GM19043 (cell line): ENCODE results near the gene ZNF213.

Experiments
- ATAC-seq: cut with Tn5 transposase; IDR thresholded peaks from one replicate; pipeline ENCODE4 v1.9.1; 2021; ENCODE audit warnings: low read depth; ENCODE audit not compliant: unreplicated experiment

ZNF213 gene, protein sequence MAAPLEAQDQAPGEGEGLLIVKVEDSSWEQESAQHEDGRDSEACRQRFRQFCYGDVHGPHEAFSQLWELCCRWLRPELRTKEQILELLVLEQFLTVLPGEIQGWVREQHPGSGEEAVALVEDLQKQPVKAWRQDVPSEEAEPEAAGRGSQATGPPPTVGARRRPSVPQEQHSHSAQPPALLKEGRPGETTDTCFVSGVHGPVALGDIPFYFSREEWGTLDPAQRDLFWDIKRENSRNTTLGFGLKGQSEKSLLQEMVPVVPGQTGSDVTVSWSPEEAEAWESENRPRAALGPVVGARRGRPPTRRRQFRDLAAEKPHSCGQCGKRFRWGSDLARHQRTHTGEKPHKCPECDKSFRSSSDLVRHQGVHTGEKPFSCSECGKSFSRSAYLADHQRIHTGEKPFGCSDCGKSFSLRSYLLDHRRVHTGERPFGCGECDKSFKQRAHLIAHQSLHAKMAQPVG

GRCh38 chr16:3134338-3135125 is at the start of gene ZNF213:
Gene ZNF213 (plus strand): TSS chr16:3135029. CDS start chr16:3137281, 2,252 bp downstream.
- ATAC-seq = peak; percentile 86

DNA sequence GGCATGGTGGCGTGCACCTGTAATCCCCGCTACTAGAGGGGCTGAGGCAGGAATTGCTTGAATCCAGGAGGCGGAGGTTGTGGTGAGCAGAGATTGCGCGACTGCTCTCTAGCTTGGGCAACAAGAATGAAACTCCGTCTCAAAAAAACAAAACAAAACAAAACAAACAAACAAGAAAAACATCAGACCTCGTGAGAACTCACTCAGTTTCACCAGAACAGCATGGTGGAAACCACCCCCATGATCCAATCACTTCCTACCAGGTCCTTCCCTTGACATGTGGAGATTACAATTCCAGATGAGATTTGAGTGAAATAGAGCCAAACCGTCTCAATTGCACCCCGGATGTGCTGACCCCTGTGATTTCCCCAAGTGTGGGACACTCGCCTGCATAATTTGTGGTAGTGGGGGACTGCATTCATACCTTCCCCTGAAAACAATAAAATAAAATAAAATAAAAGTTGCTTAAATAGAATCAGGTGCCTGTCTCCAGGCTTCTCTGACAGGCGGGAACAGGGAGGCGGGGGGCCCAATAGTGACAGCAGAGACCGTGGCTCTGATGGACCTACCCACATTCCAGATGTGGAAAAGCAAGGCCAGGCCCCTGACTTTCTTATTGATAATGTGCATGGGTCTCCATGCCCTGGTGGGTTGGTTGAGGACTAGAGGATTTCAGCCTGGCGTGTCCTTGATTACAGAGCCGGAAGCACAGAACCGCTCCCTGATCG is 48.8 kb upstream of the ZNF213 start:
- ATAC-seq = no peak

GRCh38 chr16:3086596-3087242 is 48.1 kb upstream of the ZNF213 start:
- no peak for ATAC-seq

GRCh38 chr16:3087243-3088235 is 47.3 kb upstream of the ZNF213 start:
- no peak for ATAC-seq

- ATAC-seq = no peak
Measured at GRCh38 chr16:3088450-3088849, 46.4 kb upstream of the ZNF213 start.

DNA sequence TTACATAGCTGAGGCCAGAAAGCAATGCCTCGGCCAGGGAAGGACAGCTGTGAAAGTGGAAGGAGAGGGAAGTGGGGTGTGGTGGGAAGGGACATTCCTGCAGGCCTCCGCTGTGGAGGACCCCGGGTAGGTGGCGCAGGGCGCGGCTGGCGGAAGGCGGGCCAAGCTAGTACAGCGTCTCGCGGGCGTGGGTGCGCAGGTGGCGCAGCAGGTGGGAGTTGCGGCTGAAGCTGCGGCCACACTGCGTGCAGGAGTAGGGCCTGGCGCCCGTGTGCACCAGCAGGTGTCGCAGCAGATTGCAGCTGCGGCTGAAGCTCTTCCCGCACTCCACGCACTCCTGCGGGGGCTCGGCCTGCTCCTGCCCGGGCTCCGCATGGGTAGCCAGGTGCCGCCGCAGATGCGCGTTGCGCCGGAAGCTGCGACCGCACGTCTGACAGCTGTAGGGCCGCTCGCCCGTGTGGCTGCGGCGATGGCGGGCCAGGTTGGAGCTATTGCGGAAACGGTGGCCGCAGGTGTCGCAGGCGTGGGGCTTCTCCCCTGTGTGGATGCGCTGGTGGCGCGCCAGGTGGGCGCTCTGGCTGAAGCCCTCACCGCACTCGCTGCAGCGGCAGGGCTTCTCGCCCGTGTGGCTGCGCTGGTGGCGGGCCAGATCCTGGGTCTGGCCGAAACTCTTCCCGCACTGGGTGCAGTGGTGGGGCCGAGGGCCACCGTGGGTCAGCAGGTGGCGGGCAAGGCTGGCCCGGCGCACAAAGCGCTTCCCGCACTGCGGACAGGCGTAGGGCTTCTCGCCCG is 45.7 kb upstream of the ZNF213 start:
- no peak for ATAC-seq

DNA sequence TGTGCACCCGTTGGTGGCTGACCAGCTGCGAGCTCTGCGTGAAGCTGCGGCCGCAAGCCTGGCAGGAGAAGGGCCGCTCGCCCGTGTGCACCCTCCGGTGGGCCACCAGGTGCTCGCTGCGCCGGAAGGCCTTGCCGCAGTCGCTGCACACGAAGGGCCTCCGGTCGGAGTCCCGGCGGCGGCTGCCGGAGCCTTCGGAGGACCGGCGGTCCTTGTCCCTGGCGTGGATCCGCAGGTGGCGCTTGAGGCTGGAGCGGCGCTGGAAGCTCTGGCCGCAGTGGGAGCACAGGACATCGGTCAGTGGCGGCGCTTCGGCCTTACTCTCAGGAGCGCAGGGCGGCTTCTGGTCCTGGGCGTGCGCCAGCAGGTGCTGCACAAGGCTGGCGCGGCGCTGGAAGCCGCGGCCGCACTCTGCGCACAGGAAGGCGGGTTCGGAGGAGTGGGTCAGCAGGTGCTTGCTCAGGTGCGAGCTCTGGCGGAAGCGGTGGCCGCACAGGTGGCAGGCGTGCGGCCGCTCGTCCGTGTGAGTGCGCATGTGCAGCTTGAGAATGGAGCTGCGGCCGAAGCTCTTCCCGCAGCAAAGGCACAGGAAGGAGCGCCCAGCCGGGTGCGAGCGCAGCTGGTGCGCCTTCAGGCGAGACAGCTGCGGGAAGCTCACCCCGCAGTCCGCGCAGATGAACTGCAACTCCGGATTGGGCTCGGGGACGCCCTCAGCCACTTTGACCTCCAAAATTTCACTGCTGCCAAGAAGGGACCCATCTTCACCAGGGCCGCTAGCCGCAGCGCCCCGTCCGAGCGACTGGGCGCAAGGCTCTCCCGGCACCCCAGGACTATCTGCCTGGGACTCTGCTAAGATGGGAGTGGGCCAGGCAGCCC is 44.9 kb upstream of the ZNF213 start:
- no peak for ATAC-seq

GRCh38 chr16:3091551-3091950 is 43.3 kb upstream of the ZNF213 start:
- ATAC-seq = no peak

- ATAC-seq = no peak
Measured at GRCh38 chr16:3092501-3092941, 42.3 kb upstream of the ZNF213 start.

- no peak for ATAC-seq
Measured at GRCh38 chr16:3094289-3095027, 40.4 kb upstream of the ZNF213 start.

DNA sequence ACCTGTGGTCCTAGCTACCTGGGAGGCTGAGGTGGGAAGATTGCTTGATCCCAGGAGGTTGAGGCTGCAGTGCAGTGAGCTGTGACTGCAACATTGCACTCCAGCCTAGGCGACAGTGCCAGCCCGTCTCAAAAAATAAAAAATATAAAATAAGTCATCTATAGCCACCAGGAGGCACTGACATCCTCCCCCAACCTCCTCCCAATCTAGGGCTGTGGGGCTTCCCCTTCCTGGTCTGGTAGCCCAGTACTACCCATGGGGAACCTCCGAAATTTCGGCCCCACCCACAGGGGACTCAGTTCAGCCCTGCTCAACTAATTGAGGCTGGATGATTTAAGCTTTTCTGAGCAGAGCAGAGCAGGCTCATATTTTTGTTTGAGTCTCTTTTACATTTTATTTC is 39.0 kb upstream of the ZNF213 start:
- peak; percentile 82 for ATAC-seq

DNA sequence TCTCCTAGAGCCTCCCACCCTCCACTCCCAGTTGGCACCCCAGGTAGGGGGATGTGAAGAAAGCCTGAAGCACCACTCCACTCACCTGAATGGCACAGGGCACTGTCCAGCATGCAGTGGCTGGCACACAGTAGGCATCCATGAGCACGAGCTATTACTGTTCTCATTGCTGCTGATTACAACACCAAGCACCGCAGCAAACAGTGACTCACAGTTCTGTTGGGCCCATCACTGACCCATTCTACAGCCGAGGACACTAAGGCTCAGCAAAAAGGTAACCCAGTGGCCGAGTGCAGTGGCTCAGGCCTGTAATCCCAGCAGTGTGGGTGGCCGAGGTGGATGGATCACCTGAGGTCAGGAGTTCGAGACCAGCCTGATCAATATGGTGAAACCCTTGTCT is 38.5 kb upstream of the ZNF213 start:
- ATAC-seq = no peak

- no peak for ATAC-seq
Measured at GRCh38 chr16:3097266-3097665, 37.6 kb upstream of the ZNF213 start.

DNA sequence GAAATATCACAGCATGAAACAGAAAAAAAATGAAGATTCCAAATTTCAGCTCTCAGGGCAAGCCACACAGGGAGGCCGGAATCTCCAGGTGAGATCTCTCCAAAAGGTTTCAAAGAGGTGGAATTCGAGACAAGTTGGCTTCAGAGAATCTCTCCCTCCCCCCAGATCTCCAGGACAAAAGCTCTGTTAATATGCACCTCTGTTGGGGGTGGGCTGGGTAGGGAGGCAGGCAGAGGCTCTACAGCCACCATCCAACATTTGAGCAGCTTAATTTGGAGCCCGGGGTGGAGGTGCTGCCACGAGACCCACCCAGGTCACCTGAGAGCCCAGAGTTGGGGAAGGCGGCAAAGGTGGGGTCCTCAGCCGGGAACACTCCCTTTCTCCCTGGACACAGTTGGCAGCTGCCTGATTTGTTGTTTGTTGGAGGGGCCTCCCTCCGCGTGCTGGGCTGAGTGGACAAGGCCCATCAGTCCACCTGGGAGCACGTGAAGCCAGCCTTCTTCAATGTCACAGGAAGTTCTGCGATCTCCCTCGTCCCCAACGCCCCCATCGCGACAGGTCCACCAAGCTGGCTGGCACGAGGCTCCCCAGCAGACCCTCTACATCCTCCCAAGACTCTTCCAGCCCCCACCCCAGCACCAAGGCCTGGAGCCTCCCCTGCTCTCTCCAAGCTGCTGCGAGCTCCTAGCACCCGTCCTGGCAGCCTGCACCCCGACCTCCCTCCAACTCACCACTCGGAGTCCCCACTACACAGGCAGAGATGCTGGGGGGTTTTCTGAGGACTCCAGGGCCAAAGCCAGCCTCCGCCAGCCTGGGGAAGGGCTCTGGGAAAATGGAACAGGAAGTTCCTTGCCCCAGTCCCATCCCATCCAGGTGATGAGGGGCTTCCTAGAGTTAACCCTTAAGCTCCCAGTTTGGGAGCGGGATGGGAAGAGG is 36.1 kb upstream of the ZNF213 start, which contains the start of gene ZSCAN10:
Gene ZSCAN10 (minus strand): TSS at position 836 of the 936 bp plus-strand sequence. CDS start 6,357 bp downstream, outside the sequence.
- ATAC-seq = no peak

DNA sequence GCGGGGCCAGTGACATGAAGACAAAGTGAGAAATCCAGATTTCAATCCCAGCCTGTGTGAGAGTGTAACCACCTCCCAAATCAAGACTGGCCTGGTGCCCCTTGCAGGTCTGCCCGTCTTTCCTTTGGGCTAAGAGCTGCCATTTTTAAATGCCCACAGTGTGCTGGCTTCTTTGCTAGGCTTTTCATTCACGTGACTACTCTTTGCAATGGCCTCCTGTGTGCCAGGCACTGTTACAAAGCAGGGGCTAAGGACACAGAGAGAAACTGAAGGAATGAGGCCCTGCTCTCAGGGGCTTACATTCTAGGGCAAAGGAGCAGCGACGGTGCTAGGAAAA is 35.5 kb upstream of the ZNF213 start:
- no peak for ATAC-seq
